C4-2B (cell line): Measurements from ENCODE around the gene MTHFR.

ENCODE experiments used
- ZFX ChIP-seq: fragments of 450-650 bp; IDR thresholded peaks from 2 replicates; pipeline ENCODE4 v1.6.1; 2017
- TF ChIP-seq, protein P1 (sequence below): fragments of 450-650 bp; conservative IDR thresholded peaks from 2 replicates; pipeline ENCODE4 v1.5.1; 2017; ENCODE audit warnings: mild to moderate bottlenecking

- TF ChIP-seq, protein P1, sequence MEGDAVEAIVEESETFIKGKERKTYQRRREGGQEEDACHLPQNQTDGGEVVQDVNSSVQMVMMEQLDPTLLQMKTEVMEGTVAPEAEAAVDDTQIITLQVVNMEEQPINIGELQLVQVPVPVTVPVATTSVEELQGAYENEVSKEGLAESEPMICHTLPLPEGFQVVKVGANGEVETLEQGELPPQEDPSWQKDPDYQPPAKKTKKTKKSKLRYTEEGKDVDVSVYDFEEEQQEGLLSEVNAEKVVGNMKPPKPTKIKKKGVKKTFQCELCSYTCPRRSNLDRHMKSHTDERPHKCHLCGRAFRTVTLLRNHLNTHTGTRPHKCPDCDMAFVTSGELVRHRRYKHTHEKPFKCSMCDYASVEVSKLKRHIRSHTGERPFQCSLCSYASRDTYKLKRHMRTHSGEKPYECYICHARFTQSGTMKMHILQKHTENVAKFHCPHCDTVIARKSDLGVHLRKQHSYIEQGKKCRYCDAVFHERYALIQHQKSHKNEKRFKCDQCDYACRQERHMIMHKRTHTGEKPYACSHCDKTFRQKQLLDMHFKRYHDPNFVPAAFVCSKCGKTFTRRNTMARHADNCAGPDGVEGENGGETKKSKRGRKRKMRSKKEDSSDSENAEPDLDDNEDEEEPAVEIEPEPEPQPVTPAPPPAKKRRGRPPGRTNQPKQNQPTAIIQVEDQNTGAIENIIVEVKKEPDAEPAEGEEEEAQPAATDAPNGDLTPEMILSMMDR, result no peak
- no peak for TF ChIP-seq ZFX
Observed at GRCh38 chr1:11804666-11805421, 920 bp downstream of the MTHFR start.
